H7 (cell line): Measurements from ENCODE around the gene ATXN2. TPM values are rescaled to one million over a fixed set of nuclear protein-coding genes. Genes with fewer than 3 reads are reported as not detected.
A peak's percentile ranks its signal among the peaks of the same experiment; 100 is the strongest.
"Not testable (repeated sequence)": the region's sequence is repeated elsewhere in the genome, so short reads cannot be mapped to it uniquely, and the experiment has no call there.

Experiments used
- DNase-seq: peaks from one replicate; pipeline ENCODE4 v3.0.0; 2012
- H3K27me3 ChIP-seq: 2 replicates; pipeline ENCODE4 v1.6.0; 2011; ENCODE audit warnings: mild to moderate bottlenecking, low read length; ENCODE audit not compliant: control insufficient read depth, insufficient read depth
- H3K36me3 ChIP-seq: replicated peaks from 2 replicates; pipeline ENCODE4 v1.5.1; 2011; ENCODE audit warnings: low read length; ENCODE audit not compliant: control insufficient read depth, insufficient read depth
- H3K4me3 ChIP-seq: 2 replicates; pipeline ENCODE4 v1.5.1; 2011; ENCODE audit warnings: low read depth, mild to moderate bottlenecking, control low read depth, low read length, moderate library complexity; ENCODE audit not compliant: insufficient read depth
- total RNA-seq: library from RNA; depleted of rRNA; stranded (reverse); fragments of >200 nt; shearing (Covaris generic); gene quantifications from 2 replicates; pipeline ENCODE4 v1.2.3, GENCODE V29; 2014; rRNA removed

Gene ATXN2
- total RNA-seq, 1 experiment from 2014 or later, result 14.4 TPM

DNA sequence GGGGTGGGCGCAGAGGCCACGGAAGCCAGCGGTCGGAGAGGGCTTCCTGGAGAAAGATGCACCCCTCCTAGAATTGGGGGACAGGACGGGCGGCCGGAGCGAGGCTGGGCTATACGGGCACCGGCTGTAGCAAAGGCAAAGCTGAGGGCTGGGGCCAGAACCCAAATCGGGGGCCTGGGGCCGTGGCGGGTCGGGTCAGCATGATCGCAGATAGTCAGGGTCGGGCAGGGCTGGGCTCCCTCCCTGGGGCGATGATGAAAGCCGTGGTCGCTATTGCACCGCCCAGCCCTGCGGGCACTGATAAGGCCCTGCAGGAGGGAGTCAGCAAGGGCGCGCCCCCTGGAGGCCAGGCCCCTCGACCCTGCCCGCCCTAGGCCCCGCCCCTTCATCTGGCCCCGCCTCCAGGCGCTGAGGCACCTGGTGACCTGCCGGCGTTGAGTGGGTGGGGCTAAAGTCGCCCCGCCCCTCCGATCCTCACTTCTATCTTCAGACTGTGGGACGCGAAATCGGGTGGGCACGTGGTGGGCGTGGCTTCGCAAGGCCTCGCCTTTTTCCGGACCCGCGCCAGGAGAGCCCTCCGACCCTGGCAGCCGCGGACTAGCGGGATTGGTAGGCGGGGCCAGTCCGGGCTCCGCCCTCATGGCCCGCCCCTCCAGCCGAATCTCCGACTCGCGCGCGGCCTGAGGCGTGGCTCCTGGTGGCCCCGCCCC, 193.8 kb downstream of the ATXN2 start:
- no peaks in the 10 kb centered on the region; the same call in 1 of the 2 replicates for H3K36me3 ChIP-seq
- peak overlapping the region; percentile 58 for H3K4me3 ChIP-seq
- peak; percentile 100 for DNase-seq
- no peaks in the 10 kb centered on the region for H3K27me3 ChIP-seq

DNA sequence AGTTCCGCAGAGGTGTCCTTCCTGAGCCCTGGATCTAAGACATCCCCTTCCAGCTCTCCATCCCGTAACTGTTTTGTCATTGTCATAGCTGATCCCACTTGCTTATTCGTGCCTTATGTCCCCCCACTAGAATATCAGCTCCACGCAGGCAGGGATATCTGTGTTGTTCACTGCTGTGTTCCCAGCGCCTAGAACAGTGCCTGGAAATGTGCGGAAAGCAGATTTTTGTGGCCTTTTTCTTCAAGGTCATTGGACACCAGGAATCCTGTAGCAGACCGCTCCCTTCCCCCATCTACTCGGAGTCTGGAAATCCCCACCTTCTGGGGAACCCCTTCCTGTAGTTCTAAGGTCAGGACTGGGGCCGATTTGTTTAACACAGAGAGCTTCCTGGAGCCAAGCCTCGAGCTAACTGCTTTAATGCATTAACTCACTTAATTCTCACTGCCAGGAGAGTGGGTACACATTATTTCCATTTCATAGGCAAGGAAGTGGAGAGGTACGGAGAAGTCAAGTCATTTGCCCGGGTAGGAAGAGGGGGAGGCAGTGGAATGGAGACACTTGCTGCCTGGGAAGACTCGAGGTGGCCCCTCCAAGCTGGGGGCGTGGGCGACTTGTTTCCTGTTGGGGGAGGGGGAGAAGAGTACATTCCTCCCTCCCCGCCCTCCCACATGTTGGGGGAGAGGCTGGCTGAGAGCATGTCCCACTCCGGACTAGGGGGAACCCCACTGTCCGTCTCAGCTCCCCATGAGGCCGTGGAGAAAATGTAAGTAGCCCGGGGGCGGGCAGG, 194.6 kb downstream of the ATXN2 start:
- Histone ChIP-seq H3K4me3 (peak overlapping the region; percentile 58), H3K27me3 (no peaks in the 10 kb centered on the region), H3K36me3 (no peaks in the 10 kb centered on the region; the same call in 1 of the 2 replicates)
- DNase-seq, result peak; percentile 87

GRCh38 chr12:111402490-111402824, 196.7 kb downstream of the ATXN2 start:
- not testable (repeated sequence) for H3K4me3 ChIP-seq, H3K27me3 ChIP-seq, H3K36me3 ChIP-seq, DNase-seq

Other genes with a start within 250 kb of the ATXN2 start
- 7.1 and 10.1 TPM in 2 replicates for gene PHETA1, start 230.2 kb downstream of the ATXN2 start, total RNA-seq
- gene SH2B3, start 193.4 kb downstream of the ATXN2 start, total RNA-seq, result 21.8 and 26.8 TPM in 2 replicates
- gene BRAP, start 86.6 kb upstream of the ATXN2 start, total RNA-seq, result 15.6 and 20.4 TPM in 2 replicates
- gene ACAD10, start 86.7 kb upstream of the ATXN2 start, total RNA-seq, result 20.7 and 24.5 TPM in 2 replicates
- gene ALDH2, start 167.6 kb upstream of the ATXN2 start, total RNA-seq, result 47.9 and 55.9 TPM in 2 replicates
- 102 and 130 TPM in 2 replicates for gene MAPKAPK5, start 242.9 kb upstream of the ATXN2 start, total RNA-seq